Measurements from ENCODE around the gene SUPT4H1. TPM values are rescaled to one million over a fixed set of nuclear protein-coding genes. Genes with fewer than 3 reads are reported as not detected.

The SUPT4H1 gene
- total RNA-seq, 1 donor from 2014 or later = 150 TPM

- Mint-ChIP-seq H3K9me3 (ENCODE audit: unreplicated experiment) (no peaks in the 10 kb centered on the region), H3K4me1 (ENCODE audit: unreplicated experiment) (peaks cover 25% of the 10 kb centered on the region), H3K36me3 (ENCODE audit: low read depth, unreplicated experiment) (no peaks in the 10 kb centered on the region), H3K27me3 (ENCODE audit: unreplicated experiment) (peaks cover 5% of the 10 kb centered on the region), H3K27ac (ENCODE audit: unreplicated experiment) (no peak overlapping the region), H3K4me3 (ENCODE audit: unreplicated experiment) (no peak overlapping the region)
- no peak for DNase-seq (ENCODE audit: low spot score)
- TF ChIP-seq, protein P1, sequence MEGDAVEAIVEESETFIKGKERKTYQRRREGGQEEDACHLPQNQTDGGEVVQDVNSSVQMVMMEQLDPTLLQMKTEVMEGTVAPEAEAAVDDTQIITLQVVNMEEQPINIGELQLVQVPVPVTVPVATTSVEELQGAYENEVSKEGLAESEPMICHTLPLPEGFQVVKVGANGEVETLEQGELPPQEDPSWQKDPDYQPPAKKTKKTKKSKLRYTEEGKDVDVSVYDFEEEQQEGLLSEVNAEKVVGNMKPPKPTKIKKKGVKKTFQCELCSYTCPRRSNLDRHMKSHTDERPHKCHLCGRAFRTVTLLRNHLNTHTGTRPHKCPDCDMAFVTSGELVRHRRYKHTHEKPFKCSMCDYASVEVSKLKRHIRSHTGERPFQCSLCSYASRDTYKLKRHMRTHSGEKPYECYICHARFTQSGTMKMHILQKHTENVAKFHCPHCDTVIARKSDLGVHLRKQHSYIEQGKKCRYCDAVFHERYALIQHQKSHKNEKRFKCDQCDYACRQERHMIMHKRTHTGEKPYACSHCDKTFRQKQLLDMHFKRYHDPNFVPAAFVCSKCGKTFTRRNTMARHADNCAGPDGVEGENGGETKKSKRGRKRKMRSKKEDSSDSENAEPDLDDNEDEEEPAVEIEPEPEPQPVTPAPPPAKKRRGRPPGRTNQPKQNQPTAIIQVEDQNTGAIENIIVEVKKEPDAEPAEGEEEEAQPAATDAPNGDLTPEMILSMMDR (IDR thresholded peaks at IDR 0.05; ENCODE audit: unreplicated experiment) = no peak
These were observed 32.9 kb upstream of the SUPT4H1 start for GRCh38 chr17:58384897-58385296.

- H3K27me3 Mint-ChIP-seq (ENCODE audit: unreplicated experiment) = peaks cover 6% of the 10 kb centered on the region
- TF ChIP-seq, protein P1 (IDR thresholded peaks at IDR 0.05; ENCODE audit: unreplicated experiment) = no peak
- no peaks in the 10 kb centered on the region for H3K9me3 Mint-ChIP-seq (ENCODE audit: unreplicated experiment)
- H3K4me3 Mint-ChIP-seq (ENCODE audit: unreplicated experiment) = no peak overlapping the region
- peaks cover 32% of the 10 kb centered on the region for H3K4me1 Mint-ChIP-seq (ENCODE audit: unreplicated experiment)
- no peaks in the 10 kb centered on the region for H3K36me3 Mint-ChIP-seq (ENCODE audit: low read depth, unreplicated experiment)
- DNase-seq (ENCODE audit: low spot score) = no peak
- H3K27ac Mint-ChIP-seq (ENCODE audit: unreplicated experiment) = no peak overlapping the region
These were observed 32.0 kb upstream of the SUPT4H1 start for GRCh38 chr17:58383892-58384462.

DNA sequence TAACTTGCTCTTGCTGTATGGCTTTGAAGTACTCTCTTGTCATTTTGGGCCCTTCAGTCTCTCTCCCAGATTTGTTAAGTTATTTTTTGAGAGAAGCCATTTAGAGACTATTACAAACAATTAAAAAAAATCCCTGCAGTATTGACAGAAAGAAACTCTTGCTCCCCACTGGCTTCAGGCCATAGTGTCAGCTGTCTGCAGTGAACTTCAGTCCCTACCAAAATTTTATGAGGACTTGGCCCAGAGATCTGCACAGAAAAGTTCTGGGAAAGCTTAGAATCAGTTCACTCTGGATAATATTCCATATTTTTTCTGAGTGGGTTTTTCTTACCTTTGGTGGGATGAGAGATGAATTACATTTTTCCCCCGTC, 30.9 kb upstream of the SUPT4H1 start:
- H3K36me3 Mint-ChIP-seq (ENCODE audit: low read depth, unreplicated experiment) = no peaks in the 10 kb centered on the region
- peaks cover 32% of the 10 kb centered on the region for H3K4me1 Mint-ChIP-seq (ENCODE audit: unreplicated experiment)
- no peaks in the 10 kb centered on the region for H3K9me3 Mint-ChIP-seq (ENCODE audit: unreplicated experiment)
- peaks cover 2% of the 10 kb centered on the region for H3K27me3 Mint-ChIP-seq (ENCODE audit: unreplicated experiment)
- H3K27ac Mint-ChIP-seq (ENCODE audit: unreplicated experiment) = no peak overlapping the region
- TF ChIP-seq, protein P1 (IDR thresholded peaks at IDR 0.05; ENCODE audit: unreplicated experiment) = no peak
- no peak overlapping the region for H3K4me3 Mint-ChIP-seq (ENCODE audit: unreplicated experiment)
- DNase-seq (ENCODE audit: low spot score) = no peak

DNA sequence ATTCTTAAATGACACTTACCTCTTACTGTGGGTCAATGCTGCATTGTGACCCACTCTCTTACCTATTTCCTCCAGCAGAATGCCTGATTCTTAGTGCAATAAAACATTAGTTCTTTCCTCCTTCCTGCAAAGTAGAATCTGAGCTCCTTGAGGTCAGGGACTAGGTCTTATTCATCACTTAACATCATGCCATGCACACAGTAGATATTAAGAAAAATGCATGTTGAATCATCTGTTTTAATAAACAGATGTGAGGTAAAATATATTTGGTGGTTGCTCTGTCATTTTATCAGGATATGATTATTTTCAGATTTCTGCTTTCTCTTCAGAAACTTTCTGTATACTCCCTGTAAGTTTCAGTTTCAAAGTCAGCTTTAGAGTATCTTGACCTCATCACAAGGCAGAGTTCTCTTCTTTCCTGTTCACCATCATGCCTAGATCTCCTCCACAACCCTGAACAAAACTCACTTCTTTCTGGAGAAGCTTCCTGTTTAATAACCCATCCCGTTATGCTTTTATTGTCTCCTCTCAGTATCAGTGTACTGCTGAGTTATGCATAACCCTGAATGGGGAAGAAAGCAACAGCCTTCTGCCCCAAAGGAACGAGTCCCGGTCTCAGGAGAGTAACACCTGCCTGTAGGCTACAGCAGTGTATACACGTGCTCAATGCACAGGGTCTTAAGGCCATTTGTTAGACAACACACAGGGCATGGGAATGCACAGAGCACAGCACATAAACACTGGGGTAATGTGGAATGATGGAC, 30.3 kb upstream of the SUPT4H1 start:
- H3K36me3 Mint-ChIP-seq (ENCODE audit: low read depth, unreplicated experiment) = no peaks in the 10 kb centered on the region
- TF ChIP-seq, protein P1 (IDR thresholded peaks at IDR 0.05; ENCODE audit: unreplicated experiment) = no peak
- no peak overlapping the region for H3K4me3 Mint-ChIP-seq (ENCODE audit: unreplicated experiment)
- no peaks in the 10 kb centered on the region for H3K9me3 Mint-ChIP-seq (ENCODE audit: unreplicated experiment)
- H3K27me3 Mint-ChIP-seq (ENCODE audit: unreplicated experiment) = peaks cover 2% of the 10 kb centered on the region
- H3K4me1 Mint-ChIP-seq (ENCODE audit: unreplicated experiment) = peaks cover 36% of the 10 kb centered on the region
- DNase-seq (ENCODE audit: low spot score) = no peak
- H3K27ac Mint-ChIP-seq (ENCODE audit: unreplicated experiment) = no peak overlapping the region
